ENCODE data around the gene PLA2G1B.

Gene PLA2G1B

GRCh38 chr12:120323772-120324171, 3.8 kb downstream of the PLA2G1B start:
- no peak for DNase-seq

GRCh38 chr12:120321382-120322202, 6.0 kb downstream of the PLA2G1B start:
- DNase-seq: no peak

GRCh38 chr12:120317224-120318105, 10.1 kb downstream of the PLA2G1B start:
- DNase-seq: peak; percentile 100

GRCh38 chr12:120316798-120317223, 10.8 kb downstream of the PLA2G1B start:
- DNase-seq: no peak

- DNase-seq: no peak
These were observed 13.4 kb downstream of the PLA2G1B start for GRCh38 chr12:120314220-120314619.

- peak; percentile 95 for DNase-seq
These were observed 25.4 kb downstream of the PLA2G1B start, which contains the start of gene SIRT4 for GRCh38 chr12:120301962-120302815. Gene SIRT4 (plus strand): TSS chr12:120302321. CDS start chr12:120303562, 1,241 bp downstream.

- DNase-seq: peak; percentile 89
These were observed 34.7 kb downstream of the PLA2G1B start, which contains the start of gene RNU4-1 for GRCh38 chr12:120292661-120293531. Gene RNU4-1 (minus strand): TSS chr12:120293237.

- no peak for DNase-seq
These were observed 35.2 kb downstream of the PLA2G1B start for GRCh38 chr12:120292411-120292660.

GRCh38 chr12:120290609-120291305, 36.8 kb downstream of the PLA2G1B start:
- peak; percentile 78 for DNase-seq

GRCh38 chr12:120287491-120287890, 40.1 kb downstream of the PLA2G1B start:
- no peak for DNase-seq

GRCh38 chr12:120286768-120287490, 40.6 kb downstream of the PLA2G1B start:
- DNase-seq: no peak

- no peak for DNase-seq
These were observed 43.2 kb downstream of the PLA2G1B start for GRCh38 chr12:120284381-120284780.

GRCh38 chr12:120283318-120283717, 44.3 kb downstream of the PLA2G1B start:
- no peak for DNase-seq

- DNase-seq: no peak
These were observed 49.2 kb downstream of the PLA2G1B start for GRCh38 chr12:120278137-120279069.

- DNase-seq: no peak
These were observed 50.8 kb downstream of the PLA2G1B start for GRCh38 chr12:120276734-120277133.
